LNCAP (cell line): Measurements from ENCODE around the gene FBXL20.

Source experiments
- CTCF ChIP-seq: fragments of 450-650 bp; IDR thresholded peaks from 2 replicates; pipeline ENCODE4 v1.5.1; 2017; ENCODE audit warnings: mild to moderate bottlenecking

The FBXL20 gene

GRCh38 chr17:39352986-39353385 lies 48.4 kb downstream of the FBXL20 start:
- TF ChIP-seq CTCF: no peak

- peak; percentile 11; the same call in 1 of the 2 replicates for TF ChIP-seq CTCF
These were observed 48.9 kb downstream of the FBXL20 start for GRCh38 chr17:39352511-39352910.

- TF ChIP-seq CTCF: no peak
These were observed 49.9 kb downstream of the FBXL20 start for GRCh38 chr17:39351508-39351907.

GRCh38 chr17:39349246-39349645 lies 52.2 kb downstream of the FBXL20 start:
- TF ChIP-seq CTCF: no peak

- TF ChIP-seq CTCF: no peak
These were observed 59.9 kb downstream of the FBXL20 start for GRCh38 chr17:39341541-39341940.

- TF ChIP-seq CTCF: no peak
These were observed 60.7 kb downstream of the FBXL20 start for GRCh38 chr17:39340731-39341130.

GRCh38 chr17:39339272-39339671 lies 62.2 kb downstream of the FBXL20 start:
- no peak for TF ChIP-seq CTCF

- TF ChIP-seq CTCF: no peak
These were observed 65.7 kb downstream of the FBXL20 start for GRCh38 chr17:39335704-39336223.
